Smooth muscle cell (in vitro differentiated cells): ENCODE results near the gene UBE2G2. TPM values are rescaled to one million over a fixed set of nuclear protein-coding genes. Genes with fewer than 3 reads are reported as not detected.

Experiments
- DNase-seq: peaks from one replicate; lab custom pipeline; 2025; ENCODE audit not compliant: unreplicated experiment; lab: John Stamatoyannopoulos, UW
- H2AFZ ChIP-seq: fragments of 200-600 bp; sonication (generic); 2 replicates; pipeline ENCODE4 v1.6.0; 2016; ENCODE audit warnings: antibody characterized with exemption, low read depth, mild to moderate bottlenecking
- H3F3A ChIP-seq: fragments of 200-600 bp; sonication (generic); 2 replicates; pipeline ENCODE4 v1.6.0; 2017; ENCODE audit warnings: antibody characterized with exemption, low read depth
- H3K27ac ChIP-seq: fragments of 200-600 bp; sonication (generic); 2 replicates; pipeline ENCODE4 v1.5.1; 2016; ENCODE audit warnings: low read depth, mild to moderate bottlenecking
- H3K27me3 ChIP-seq: fragments of 200-600 bp; sonication (generic); 2 replicates; pipeline ENCODE4 v1.6.1; 2016; ENCODE audit warnings: low read depth, mild to moderate bottlenecking
- H3K36me3 ChIP-seq: fragments of 200-600 bp; sonication (generic); 2 replicates; pipeline ENCODE4 v1.5.1; 2016; ENCODE audit warnings: low read depth
- H3K4me1 ChIP-seq: fragments of 200-600 bp; sonication (generic); 2 replicates; pipeline ENCODE4 v1.5.1; 2016; ENCODE audit warnings: low read depth
- H3K4me2 ChIP-seq: fragments of 200-600 bp; sonication (generic); 2 replicates; pipeline ENCODE4 v1.6.0; 2016; ENCODE audit warnings: mild to moderate bottlenecking
- H3K4me3 ChIP-seq: fragments of 200-600 bp; sonication (generic); 2 replicates; pipeline ENCODE4 v1.5.1; 2016; ENCODE audit warnings: mild to moderate bottlenecking
- H3K79me2 ChIP-seq: fragments of 200-600 bp; sonication (generic); 2 replicates; pipeline ENCODE4 v1.6.0; 2016; ENCODE audit warnings: low read depth, mild to moderate bottlenecking
- H3K9ac ChIP-seq: fragments of 200-600 bp; sonication (generic); 2 replicates; pipeline ENCODE4 v1.6.0; 2016; ENCODE audit warnings: low read depth
- H3K9me3 ChIP-seq: fragments of 200-600 bp; sonication (generic); replicated peaks from 2 replicates; pipeline ENCODE4 v1.5.1; 2016; ENCODE audit warnings: low read depth
- H4K20me1 ChIP-seq: fragments of 200-600 bp; sonication (generic); 2 replicates; pipeline ENCODE4 v1.6.0; 2016; ENCODE audit warnings: low read depth
- CTCF ChIP-seq: fragments of 200-600 bp; sonication (generic); IDR thresholded peaks from 2 replicates; pipeline ENCODE4 v1.5.1; 2017; ENCODE audit warnings: borderline replicate concordance, mild to moderate bottlenecking, antibody characterized with exemption; ENCODE audit not compliant: insufficient read depth, poor library complexity, severe bottlenecking
- whole genome bisulfite sequencing: methylation state at CpG from one replicate; pipeline ENCODE4 v1.1.7; 2016; ENCODE audit warnings: low lambda C conversion rate; 5-methylcytosine and 5-hydroxymethylcytosine counted together
- polyA plus RNA-seq: library from polyadenylated mRNA; unstranded; fragments of >200 nt; fragmentation: Nextera tagmentation; extraction: Ambion mirVana; gene quantifications from 2 replicates; pipeline ENCODE4 v1.2.1, GENCODE V29; 2016
- total RNA-seq: library from RNA; depleted of rRNA; stranded (reverse); fragments of >200 nt; gene quantifications from 2 replicates; pipeline ENCODE4 v1.2.3, GENCODE V29; 2014

Gene UBE2G2
- total and polyA plus RNA-seq, 2 experiments from 2014 or later: 33.1 to 34.1 TPM

- Histone ChIP-seq H3K4me3 (no peak overlapping the region), H3K36me3 (no peaks in the 10 kb centered on the region), H3K27ac (no peak overlapping the region), H3F3A (no peaks in the 10 kb centered on the region), H4K20me1 (no peaks in the 10 kb centered on the region), H3K9me3 (no peaks in the 10 kb centered on the region), H3K4me1 (no peaks in the 10 kb centered on the region), H3K79me2 (no peaks in the 10 kb centered on the region), H3K9ac (no peak overlapping the region), H2AFZ (no peak overlapping the region), H3K27me3 (no peaks in the 10 kb centered on the region), H3K4me2 (no peak overlapping the region)
- no peak for DNase-seq
- no peak for TF ChIP-seq CTCF
- 98% methylated on average over 23 of the region's 23 CpGs for WGBS
These were observed 45.0 kb downstream of the UBE2G2 start for GRCh38 chr21:44756423-44757185.

DNA sequence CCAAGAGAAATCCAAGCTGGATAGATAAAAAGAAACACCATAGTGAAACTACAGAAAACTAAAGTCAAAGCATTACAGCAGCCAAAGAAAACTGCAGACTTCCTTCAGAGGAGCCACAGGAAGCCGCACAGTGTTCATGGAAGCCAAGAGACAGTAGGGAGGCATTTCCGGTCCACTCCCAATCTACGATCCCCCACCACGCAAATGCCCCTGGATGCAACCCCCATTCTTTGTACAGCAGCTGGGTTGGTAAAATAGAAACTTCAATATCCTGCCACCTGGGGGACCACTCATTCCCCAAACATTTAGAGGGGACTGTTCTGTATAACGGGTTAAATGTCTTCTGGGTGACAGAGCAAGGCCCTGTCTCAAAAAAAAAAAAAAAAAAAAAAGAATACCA, 46.4 kb downstream of the UBE2G2 start:
- Histone ChIP-seq H3K9ac (no peak overlapping the region), H3K27ac (no peak overlapping the region), H3K4me1 (no peaks in the 10 kb centered on the region), H3K4me3 (no peak overlapping the region), H4K20me1 (no peaks in the 10 kb centered on the region), H3K36me3 (no peaks in the 10 kb centered on the region), H3F3A (no peaks in the 10 kb centered on the region), H2AFZ (no peak overlapping the region), H3K9me3 (no peaks in the 10 kb centered on the region), H3K27me3 (no peaks in the 10 kb centered on the region), H3K4me2 (no peak overlapping the region), H3K79me2 (no peaks in the 10 kb centered on the region)
- WGBS: 94% methylated on average over 5 of the region's 5 CpGs
- TF ChIP-seq CTCF: no peak
- DNase-seq: no peak

GRCh38 chr21:44753357-44753756, 48.3 kb downstream of the UBE2G2 start:
- H2AFZ ChIP-seq: no peak overlapping the region
- H3K36me3 ChIP-seq: no peaks in the 10 kb centered on the region
- H3K27ac ChIP-seq: no peak overlapping the region
- no peaks in the 10 kb centered on the region for H4K20me1 ChIP-seq
- H3K9me3 ChIP-seq: no peaks in the 10 kb centered on the region
- no peaks in the 10 kb centered on the region for H3F3A ChIP-seq
- 92% methylated on average over 19 of the region's 19 CpGs for WGBS
- H3K4me1 ChIP-seq: peaks cover 7% of the 10 kb centered on the region
- peaks cover 10% of the 10 kb centered on the region for H3K27me3 ChIP-seq
- DNase-seq: no peak
- TF ChIP-seq CTCF: no peak
- no peaks in the 10 kb centered on the region for H3K79me2 ChIP-seq
- no peak overlapping the region for H3K4me3 ChIP-seq
- no peak overlapping the region for H3K4me2 ChIP-seq
- no peak overlapping the region for H3K9ac ChIP-seq
